Body of pancreas (tissue), 4 donors: ENCODE measurements around the gene NRXN2. TPM values are rescaled to one million over a fixed set of nuclear protein-coding genes. Genes with fewer than 3 reads are reported as not detected.
A peak's percentile ranks its signal among the peaks of the same experiment; 100 is the strongest.

Source experiments
- ATAC-seq: fragments of 150-250 bp; one replicate; pipeline ENCODE4 v1.9.1; 2016
- DNase-seq, 4 donors: peaks; one replicate each; pipeline ENCODE4 v3.0.0-alpha.2; 2019
- H3K27ac ChIP-seq, 4 donors: fragments of 200-600 bp; sonication (generic); 1 replicate in 3 of 4; 2 replicates in 1 of 4; pipeline versions ENCODE4 v1.5.1 to v1.6.1; 2016 to 2019; ENCODE audit warnings: mild to moderate bottlenecking in 1 of 4, mixed read lengths in 1 of 4, moderate library complexity in 1 of 4
- H3K27me3 ChIP-seq, 2 donors: fragments of 200-600 bp; sonication (generic); one replicate each; pipeline ENCODE4 v1.6.0; 2016; ENCODE audit warnings: mild to moderate bottlenecking in 1 of 2
- H3K36me3 ChIP-seq, 2 donors: fragments of 200-600 bp; sonication (generic); replicated peaks in 1 of 2; 2 replicates each; pipeline ENCODE4 v1.5.1; 2016; ENCODE audit warnings: low read depth in 2 of 2; ENCODE audit not compliant: insufficient read depth in 1 of 2
- H3K4me1 ChIP-seq: fragments of 200-600 bp; sonication (generic); one replicate; pipeline ENCODE4 v1.6.0; 2016
- H3K4me3 ChIP-seq, 2 donors: fragments of 200-600 bp; sonication (generic); 1 replicate in 1 of 2; 2 replicates in 1 of 2; pipeline ENCODE4 v1.5.1; 2016 to 2019
- H3K9me3 ChIP-seq, 3 donors: fragments of 200-600 bp; sonication (generic); 1 replicate in 2 of 3; 2 replicates in 1 of 3; pipeline ENCODE4 v1.5.1; 2016
- POLR2A ChIP-seq, 3 donors: fragments of 450-650 bp; IDR thresholded peaks; one replicate each; pipeline ENCODE4 v1.6.1; 2016; ENCODE audit warnings: antibody characterized with exemption in 3 of 3, mild to moderate bottlenecking in 2 of 3
- WGBS, 2 donors: methylation state at CpG; one replicate each; pipeline ENCODE4 v1.1.5; 2017; 5-methylcytosine and 5-hydroxymethylcytosine counted together
- intact Hi-C: fragments of 100-400 bp; cut with DNase I; formaldehyde crosslinking; loops from one replicate; pipeline ENCODE4 v1.15.1; 2023
- total RNA-seq, 2 donors: library from RNA; depleted of rRNA; stranded (reverse); fragments of >200 nt; gene quantifications; one replicate each; pipeline ENCODE4 v1.1.0, GENCODE V29; 2016
- TF ChIP-seq, protein P1 (sequence below), 7 experiments: fragments of 450-650 bp in 4 of 7; fragments of 200-600 bp in 3 of 7; sonication (generic) in 3 of 7; IDR thresholded peaks; one replicate each; pipeline ENCODE4 v1.5.1; 2016 to 2019; ENCODE audit warnings: antibody characterized with exemption in 7 of 7

The NRXN2 gene
- total RNA-seq, 2 donors from 2014 or later = 1.3 to 4.9 TPM

DNA sequence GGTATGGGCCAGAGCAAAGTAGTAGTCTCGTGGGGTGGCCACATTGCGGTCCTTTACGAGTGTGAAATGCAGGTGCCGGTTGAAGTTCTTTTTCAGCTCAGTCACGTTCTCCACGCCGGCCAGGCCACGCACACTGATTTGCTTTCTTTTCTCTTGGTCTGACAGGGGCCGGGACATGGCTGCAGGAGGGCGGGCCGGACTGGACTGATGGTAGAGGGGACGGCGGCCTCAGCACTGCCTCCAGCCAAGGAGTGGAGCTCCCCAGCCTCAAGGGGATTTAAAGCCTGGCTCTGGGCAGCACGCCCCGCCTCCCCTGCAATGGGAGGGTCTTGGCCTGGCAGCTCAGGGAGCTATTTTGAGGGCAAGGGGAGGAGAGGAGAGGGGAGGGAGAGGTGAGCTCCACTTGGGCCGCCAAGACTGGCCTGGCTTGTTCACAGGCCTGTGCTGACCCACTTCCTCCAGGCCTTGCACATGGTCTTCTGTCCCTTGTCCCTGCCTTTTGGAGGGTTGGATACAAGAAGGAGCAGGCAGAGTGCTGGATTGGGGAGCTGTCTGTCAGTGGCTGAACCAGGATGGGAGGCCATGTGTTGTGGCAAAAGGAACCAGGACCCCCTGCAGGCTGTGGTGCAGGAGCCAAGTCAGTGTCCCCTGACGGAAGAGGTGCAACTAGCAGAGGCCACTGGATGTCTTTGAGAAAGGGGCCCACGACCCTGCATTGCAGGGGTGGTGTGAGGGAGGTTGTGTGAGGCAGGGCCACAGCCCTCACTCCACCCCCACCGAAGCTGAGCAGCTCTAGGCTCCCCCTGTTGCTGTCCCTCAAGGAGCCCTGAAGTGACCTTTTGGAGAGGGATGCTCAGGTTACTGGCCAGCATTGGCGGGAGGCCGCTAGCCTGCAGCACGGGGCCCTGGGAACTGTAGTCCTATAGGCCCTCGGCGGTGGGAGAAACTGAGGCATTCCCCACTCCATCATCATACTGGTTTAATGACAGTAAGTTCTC lies 37.0 kb upstream of the NRXN2 start, which contains the start of gene PYGM:
PYGM (minus strand) TSS at position 253 of the 998 bp plus-strand sequence; CDS start at position 177, 76 bp downstream.
- DNase-seq (peak in 3 of 4 donors; percentile 27 to 51 (median 51)), ATAC-seq (peak; percentile 33)
- Histone ChIP-seq H3K4me1 (peaks cover 9% of the 10 kb centered on the region), H3K36me3 (peaks cover 4 to 6% of the 10 kb centered on the region in 2 donors), H3K27me3 (no peaks in the 10 kb centered on the region), H3K4me3 (no peak within 1 kb of the TSS), H3K27ac (no peak within 1 kb of the TSS), H3K9me3 (no peaks in the 10 kb centered on the region)
- intact Hi-C loops = no loop called here
- 66 to 75% methylated on average over 20 to 24 of the region's 24 CpGs for WGBS, 2 donors
- TF ChIP-seq, protein P1, sequence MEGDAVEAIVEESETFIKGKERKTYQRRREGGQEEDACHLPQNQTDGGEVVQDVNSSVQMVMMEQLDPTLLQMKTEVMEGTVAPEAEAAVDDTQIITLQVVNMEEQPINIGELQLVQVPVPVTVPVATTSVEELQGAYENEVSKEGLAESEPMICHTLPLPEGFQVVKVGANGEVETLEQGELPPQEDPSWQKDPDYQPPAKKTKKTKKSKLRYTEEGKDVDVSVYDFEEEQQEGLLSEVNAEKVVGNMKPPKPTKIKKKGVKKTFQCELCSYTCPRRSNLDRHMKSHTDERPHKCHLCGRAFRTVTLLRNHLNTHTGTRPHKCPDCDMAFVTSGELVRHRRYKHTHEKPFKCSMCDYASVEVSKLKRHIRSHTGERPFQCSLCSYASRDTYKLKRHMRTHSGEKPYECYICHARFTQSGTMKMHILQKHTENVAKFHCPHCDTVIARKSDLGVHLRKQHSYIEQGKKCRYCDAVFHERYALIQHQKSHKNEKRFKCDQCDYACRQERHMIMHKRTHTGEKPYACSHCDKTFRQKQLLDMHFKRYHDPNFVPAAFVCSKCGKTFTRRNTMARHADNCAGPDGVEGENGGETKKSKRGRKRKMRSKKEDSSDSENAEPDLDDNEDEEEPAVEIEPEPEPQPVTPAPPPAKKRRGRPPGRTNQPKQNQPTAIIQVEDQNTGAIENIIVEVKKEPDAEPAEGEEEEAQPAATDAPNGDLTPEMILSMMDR (IDR thresholded peaks at IDR 0.05) = no peak
- no peak for TF ChIP-seq POLR2A (IDR thresholded peaks at IDR 0.05)

- H3K27me3 ChIP-seq = no peaks in the 10 kb centered on the region
- DNase-seq (no peak), ATAC-seq (no peak)
- 77 to 86% methylated on average over 17 to 21 of the region's 21 CpGs for WGBS, 2 donors
- intact Hi-C loops = no loop called here
- peaks cover 9% of the 10 kb centered on the region for H3K4me1 ChIP-seq
- no peak overlapping the region for H3K4me3 ChIP-seq
- no peaks in the 10 kb centered on the region for H3K9me3 ChIP-seq
- TF ChIP-seq, protein P1 (IDR thresholded peaks at IDR 0.05) = no peak
- TF ChIP-seq POLR2A (IDR thresholded peaks at IDR 0.05) = no peak
- peaks cover 0 to 2% of the 10 kb centered on the region in 2 donors for H3K36me3 ChIP-seq
- no peak overlapping the region for H3K27ac ChIP-seq
Observed at GRCh38 chr11:64759131-64759721, 36.2 kb upstream of the NRXN2 start.

DNA sequence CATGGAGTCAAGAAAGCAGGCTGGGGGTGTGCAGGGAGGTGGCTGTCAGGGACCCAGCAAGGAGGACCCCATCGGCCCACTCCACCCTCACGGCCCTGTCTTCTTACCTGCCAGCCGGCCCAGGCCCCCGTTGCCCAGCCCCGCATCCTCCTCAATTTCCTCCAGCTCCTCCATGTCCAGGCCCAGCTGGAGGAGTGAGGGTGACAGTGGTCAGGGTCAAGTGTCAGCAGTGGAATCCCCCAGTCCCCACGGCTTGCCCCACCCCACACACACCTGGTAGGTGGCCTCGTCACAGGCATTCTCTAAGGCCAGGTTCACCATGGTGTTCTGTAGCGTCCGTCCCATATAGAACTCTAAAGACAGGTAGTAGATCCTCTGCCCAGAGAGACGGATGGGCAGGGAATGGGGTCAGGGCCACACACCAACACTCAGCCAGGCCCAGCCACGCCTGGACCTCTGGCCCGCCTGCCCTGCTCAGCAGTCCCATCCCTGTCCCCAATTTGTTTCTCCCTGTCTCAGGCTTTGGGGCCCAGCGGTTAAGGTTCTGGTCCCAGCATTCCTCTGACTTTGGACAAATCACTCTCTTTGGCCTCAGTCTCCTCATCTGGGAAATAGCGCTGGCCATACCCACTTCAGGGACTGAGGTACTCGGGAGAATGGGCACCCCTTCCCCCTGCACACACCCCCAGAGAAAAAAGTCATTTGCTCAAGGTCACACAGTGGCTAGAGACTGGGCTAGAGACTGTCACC lies 35.5 kb upstream of the NRXN2 start:
- ATAC-seq (no peak), DNase-seq (no peak)
- Histone ChIP-seq H3K27me3 (no peaks in the 10 kb centered on the region), H3K4me3 (no peak overlapping the region), H3K4me1 (peaks cover 2% of the 10 kb centered on the region), H3K27ac (no peak overlapping the region), H3K9me3 (no peaks in the 10 kb centered on the region), H3K36me3 (no peaks in the 10 kb centered on the region)
- TF ChIP-seq POLR2A (IDR thresholded peaks at IDR 0.05) = no peak
- TF ChIP-seq, protein P1 (IDR thresholded peaks at IDR 0.05) = no peak
- WGBS, 2 donors = 85 to 87% methylated on average over 7 to 13 of the region's 15 CpGs
- intact Hi-C loops = no loop called here

DNA sequence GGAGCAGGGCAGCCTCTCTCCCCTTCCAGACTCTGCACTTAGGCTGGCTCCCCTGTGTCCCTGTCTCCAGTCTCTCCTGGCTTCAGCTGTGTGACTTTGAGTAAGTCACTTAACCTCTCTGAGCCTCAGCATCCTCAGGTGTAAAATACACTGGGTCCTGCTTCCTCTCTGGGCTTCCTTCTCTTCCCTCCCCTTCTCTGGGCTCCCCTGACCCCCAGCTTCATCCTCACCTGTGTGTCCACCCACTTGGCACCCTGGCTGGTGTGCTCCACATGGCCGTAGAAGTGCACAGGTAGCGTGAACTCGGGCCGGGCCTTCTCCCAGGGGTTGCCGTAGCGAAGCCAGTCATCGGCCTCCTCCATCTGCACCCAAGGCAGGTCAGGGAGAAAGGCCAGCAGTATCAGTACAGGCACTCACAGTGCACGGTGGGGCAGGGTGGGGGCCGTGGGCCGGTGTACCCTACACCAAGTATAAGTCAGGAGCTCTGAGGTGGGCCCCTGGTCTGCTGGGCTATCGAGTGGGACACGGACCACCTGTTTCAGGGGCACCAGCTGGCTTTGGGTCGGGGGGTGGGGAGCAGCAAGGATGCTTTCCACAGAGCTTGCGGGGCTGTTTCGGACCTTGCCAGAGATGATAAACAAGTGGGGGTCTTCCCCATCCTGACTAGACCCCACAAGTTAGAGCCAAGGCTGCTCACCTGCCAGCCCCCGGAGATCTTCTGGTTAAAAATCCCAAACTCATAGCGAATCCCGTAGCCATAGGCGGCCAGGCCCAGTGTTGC lies 34.7 kb upstream of the NRXN2 start:
- WGBS, 2 donors = 81% methylated on average over 18 of the region's 19 CpGs; no CpG with 5 or more reads in 1 of the 2 donors
- Histone ChIP-seq H3K36me3 (no peaks in the 10 kb centered on the region), H3K27ac (no peak overlapping the region), H3K9me3 (no peaks in the 10 kb centered on the region), H3K4me1 (no peaks in the 10 kb centered on the region), H3K4me3 (no peak overlapping the region), H3K27me3 (no peaks in the 10 kb centered on the region)
- no peak for TF ChIP-seq POLR2A (IDR thresholded peaks at IDR 0.05)
- TF ChIP-seq, protein P1 (IDR thresholded peaks at IDR 0.05) = no peak
- DNase-seq = no peak
- ATAC-seq = no peak
- intact Hi-C loops = no loop called here
